GM18498 (cell line): ENCODE results near the gene ZNF362.
"Not testable (repeated sequence)": the region's sequence is repeated elsewhere in the genome, so short reads cannot be mapped to it uniquely, and the experiment has no call there.

Experiments
- ATAC-seq: cut with Tn5 transposase; IDR thresholded peaks from one replicate; pipeline ENCODE4 v1.9.1; 2021; ENCODE audit warnings: mild to moderate bottlenecking, moderate library complexity; ENCODE audit not compliant: unreplicated experiment

The ZNF362 gene

DNA sequence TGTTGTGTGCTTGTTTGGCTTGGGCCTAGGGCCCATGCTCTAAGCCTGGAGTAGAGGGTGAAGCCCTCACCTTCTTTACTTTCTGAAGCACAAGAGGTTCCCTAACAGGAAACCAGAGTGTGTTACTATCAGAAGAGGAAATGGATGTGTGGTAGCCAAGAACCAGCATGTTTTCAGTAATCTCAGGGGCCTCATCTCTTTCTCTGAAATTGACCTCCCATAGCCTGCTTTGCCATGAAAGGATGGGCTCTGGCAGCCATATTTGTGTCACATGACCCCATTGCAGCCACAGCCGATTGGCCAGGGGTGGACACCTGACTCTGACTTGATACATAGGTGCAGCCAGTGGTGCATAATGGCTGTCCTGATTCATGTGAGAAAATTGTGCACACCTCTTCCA, 46.0 kb downstream of the ZNF362 start:
- no peak for ATAC-seq

DNA sequence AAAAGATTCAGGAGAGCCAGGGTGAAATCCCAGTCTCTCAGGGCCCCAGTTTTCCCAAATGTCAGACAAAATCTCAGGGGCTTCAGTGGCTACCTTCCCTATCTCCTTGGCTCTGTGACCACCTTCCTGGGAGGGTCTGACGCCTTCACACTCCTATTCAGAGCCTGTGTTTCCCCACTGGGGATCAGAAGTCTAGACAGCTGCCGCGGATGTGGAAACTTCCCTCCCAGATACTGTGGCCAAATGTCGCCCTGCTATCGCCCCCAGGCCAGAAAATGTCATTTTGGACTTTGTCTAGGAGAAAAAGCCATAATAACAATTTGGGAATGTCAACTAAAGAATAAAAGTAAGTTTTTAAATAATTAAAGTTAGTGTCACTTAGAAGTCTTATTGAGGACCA, 48.7 kb downstream of the ZNF362 start:
- no peak for ATAC-seq

DNA sequence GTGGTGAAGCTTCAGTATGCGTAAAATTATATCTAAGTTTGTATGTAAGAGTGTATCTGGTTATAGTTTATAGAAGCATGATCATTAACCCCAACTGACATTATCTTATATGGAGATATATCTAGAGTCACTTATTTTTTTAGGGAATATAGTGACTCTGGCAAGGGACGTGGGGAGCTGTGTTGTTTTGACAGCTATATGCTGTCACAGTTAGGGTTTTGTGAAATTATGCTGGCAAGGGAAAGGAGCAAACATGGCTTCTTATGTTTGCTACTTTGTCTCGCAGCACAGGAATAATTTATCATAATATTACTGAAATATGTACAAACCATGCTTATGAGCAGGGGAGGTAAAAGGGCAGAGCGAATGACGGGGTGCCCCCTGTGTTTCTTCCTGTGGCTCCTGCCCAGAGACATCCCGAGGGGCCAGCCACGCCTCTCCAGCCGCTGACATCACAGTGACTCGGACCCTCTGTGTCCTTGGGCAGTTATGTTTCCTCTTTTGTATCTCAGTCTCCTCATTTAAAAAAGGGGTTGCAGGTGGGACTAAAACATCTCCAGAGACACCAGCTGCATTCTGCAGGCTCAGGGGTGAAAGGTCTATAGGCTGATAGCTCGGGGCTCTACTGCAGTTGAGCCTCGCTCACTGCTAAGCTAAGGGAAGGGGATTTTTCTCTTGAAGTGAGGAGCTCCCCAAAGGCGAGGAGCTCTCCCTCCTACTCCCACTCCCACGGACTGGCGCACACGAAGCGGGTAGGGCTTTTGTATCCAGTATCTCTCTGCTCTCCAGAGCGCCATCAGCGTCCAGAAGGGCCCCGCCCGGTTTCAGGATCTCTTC, 49.7 kb downstream of the ZNF362 start:
- ATAC-seq, result no peak

DNA sequence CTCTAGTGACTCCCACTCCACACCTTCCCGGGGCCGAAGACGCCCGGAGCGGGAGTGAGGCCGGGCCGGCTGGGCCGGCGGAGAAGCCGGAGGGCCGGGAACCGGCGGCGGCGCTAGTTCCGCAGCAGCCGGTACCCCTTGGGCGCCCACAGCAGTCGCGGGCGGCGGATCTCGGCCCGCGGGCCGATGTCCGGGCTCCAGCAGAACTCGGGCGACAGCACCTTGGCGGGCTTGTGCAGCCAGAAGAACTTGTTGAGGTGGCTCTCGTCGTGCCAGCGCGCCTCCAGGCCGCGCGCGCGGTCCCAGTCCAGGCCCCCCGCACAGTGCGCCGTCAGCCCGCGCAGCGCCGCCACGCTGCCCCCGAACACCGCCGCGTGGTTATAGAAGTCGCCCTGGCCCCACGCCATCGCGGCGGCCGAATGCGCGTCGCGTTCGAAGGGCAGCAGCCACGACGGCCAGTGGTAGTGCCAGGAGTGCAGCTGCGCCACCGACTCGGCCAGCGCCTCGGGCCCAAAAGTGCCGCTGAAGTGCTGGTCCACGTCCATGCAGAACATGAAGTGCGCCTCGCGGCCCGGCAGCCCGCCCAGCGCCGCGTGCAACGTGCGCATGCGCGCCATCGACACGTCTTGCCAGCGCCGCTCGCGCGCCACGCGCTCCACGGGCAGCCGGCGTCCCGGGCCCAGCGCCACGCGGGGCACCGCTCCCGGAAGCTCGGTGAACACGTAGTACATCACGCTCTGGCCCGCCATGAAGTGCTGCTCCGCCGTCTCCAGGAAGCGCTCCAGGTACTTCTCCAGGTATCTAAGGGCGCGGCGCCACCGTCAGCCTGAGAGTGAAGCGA, 50.6 kb downstream of the ZNF362 start:
- ATAC-seq, result no peak

DNA sequence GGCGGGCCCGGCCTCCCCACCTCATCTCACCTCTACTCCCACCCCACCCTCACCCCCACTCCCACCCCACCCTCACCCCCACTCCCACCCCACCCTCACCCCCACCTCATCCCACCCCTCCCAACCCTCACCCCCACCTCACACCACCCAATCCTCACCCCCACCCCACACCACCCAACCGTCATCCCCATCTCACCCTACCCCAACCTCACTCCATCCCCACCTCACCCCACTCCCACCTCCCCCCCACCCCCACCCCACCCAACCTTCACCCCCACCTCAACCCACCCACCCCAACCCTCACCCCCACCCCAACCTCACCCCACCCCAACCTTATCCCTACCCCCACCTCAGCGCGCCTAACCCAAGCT, 51.2 kb downstream of the ZNF362 start:
- ATAC-seq, result no peak

DNA sequence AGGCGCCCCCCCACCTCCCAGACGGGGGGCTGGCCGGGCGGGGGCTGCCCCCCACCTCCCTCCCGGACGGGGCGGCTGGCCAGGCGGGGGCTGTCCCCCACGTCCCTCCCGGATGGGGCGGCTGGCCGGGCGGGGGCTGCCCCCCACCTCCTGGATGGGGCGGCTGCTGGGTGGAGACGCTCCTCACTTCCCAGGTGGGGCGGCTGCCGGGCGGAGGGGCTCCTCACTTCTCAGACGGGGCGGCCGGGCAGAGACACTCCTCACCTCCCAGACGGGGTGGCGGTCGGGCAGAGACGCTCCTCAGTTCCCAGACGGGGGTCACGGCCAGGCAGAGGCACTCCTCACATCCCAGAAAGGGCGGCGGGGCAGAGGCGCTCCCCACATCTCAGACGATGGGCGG, 53.1 kb downstream of the ZNF362 start:
- ATAC-seq, result not testable (repeated sequence)

DNA sequence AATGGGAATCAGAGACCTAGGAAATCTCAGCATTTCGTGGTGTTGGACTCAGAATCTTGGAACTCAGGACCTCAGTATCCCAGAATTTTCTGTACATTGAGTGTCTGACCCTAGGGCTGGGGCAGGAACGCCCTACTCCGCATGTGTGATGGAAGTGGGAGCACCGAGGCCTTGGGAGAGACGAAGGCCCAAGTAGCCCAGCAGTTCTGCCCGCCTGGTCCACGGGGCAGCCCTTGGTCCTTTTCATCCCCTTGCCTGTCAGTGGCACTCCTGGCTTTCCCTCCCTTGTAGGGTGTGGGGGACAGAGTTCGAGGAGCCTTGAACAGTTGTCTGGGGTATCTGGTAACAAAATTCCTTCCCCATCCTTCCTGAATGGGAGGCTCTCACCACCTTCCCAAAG, 54.4 kb downstream of the ZNF362 start:
- no peak for ATAC-seq

DNA sequence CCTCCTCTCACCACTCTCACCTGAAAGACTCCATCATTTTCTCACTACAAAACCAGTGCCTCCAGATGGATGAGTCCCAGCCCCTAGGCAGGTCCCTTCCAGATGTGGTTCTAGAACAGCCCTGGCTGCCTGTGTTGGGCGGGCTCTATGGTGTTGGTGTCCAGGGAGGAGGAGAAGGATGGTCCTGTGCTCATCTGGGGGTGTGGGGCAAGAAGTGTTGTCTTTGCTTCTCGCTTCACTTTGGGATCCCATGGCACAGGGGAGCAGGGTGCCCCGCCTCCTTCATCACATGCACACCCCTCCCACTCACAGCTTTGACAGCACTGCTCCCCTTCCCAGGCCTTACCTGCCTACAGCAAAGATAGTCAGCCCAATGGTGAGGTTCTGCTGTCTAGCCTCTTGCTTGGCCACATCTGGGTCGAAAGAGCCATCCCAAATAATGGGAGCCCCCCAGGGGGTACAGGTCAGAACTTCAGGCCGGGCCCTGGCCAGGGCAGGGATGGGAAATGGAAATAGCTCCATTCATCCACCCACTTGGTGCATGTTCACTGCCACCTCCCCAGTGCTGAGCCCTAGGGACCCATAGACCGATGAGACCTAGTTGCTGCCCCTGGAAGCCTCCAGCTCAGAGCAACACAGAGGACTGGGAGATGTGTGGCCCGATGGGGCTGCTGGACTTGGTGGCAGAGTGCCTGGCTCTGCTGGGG, 55.6 kb downstream of the ZNF362 start:
- no peak for ATAC-seq

DNA sequence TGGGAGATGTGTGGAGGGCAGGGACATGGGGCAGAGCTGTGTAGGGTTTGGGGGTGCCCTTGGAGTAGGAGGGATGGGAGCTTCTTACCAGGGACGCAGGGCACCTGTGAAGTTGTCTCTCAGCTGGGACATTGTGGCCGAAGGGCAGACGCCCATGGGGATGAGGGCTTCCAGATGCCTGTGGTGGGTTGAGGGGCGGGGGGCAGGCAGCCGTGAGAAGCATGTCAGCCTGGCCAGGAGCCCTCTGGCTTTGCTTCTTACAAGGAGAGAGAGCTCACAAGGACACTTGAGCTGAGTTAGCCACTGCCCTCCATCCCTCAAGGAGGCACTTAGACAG, 56.1 kb downstream of the ZNF362 start:
- no peak for ATAC-seq

DNA sequence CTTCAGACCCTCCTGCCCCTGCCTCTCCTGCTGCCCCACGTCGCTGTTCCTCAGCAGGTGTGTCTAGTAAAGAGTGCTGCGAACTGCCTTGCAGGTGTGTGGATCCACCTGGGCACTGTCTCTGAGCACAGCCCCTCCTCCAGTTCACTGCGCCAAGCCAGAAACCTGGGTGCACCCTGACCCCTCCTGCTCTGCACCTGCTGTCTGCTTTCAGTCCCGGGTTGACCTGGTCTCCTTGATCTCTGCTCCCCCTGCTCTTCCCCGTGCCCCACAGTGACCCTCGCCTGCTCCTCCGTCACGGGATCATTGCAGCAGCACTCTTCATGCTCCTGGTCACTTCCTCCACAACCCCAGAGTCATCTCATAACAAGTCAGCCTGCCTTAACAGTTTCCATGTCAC, 58.1 kb downstream of the ZNF362 start:
- ATAC-seq, result no peak

DNA sequence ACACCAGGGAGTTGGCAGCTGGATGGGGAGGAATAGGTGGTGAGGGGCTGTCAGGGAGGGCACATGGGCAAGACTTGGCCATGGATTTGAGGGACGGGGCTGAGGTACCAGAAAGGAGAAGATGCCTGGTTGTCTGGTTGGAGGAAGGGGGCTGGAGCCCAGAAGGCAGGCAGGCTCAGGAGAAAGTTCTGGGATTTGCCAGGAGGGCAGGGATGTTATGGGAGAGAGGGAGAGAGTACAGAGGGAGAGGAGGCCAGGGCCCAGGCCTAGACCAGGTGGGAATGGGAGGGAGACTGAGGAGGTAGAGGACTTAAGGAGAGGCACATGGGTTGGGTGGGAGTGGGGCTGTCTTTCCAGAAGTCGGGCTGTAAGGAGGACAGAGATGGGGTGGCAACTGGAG, 60.3 kb downstream of the ZNF362 start:
- ATAC-seq, result no peak

DNA sequence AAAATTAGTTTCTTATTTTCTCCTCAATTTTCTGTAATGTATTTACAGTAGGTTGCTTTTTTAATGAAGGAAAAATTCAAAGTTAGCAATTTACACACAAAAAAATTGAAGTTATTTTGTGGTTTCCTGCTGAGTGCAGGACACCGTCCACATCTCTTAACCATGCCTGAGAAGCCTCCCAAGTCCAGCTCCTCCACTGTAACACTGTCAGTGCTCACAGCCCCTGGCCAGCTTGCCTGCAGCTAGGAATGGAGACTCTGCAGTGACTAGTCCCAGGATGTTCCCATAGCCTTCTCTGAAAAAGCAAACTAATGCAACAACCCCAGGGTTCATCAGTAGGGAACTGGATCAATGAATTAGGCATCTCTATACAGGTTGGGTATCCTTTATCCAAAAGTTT, 61.1 kb downstream of the ZNF362 start:
- ATAC-seq, result no peak

DNA sequence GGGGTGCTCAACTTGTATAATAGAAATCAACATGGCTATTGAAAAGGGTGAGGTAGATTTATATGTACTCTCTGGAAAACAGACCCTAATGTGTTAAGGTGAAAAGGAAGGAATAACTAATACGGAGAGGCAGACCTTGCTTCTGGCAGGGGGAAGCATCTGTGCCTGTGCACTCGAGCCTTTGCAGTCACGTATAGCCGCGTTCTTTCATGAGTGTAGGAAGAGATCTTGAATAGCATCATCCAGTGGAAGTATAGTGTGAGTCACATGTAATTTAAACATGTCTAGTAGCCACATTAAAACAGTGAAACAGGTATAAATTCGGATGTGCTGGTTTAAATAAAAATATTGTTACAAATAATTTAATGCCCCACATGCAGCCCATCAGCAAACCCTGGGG, 61.7 kb downstream of the ZNF362 start:
- ATAC-seq, result no peak

DNA sequence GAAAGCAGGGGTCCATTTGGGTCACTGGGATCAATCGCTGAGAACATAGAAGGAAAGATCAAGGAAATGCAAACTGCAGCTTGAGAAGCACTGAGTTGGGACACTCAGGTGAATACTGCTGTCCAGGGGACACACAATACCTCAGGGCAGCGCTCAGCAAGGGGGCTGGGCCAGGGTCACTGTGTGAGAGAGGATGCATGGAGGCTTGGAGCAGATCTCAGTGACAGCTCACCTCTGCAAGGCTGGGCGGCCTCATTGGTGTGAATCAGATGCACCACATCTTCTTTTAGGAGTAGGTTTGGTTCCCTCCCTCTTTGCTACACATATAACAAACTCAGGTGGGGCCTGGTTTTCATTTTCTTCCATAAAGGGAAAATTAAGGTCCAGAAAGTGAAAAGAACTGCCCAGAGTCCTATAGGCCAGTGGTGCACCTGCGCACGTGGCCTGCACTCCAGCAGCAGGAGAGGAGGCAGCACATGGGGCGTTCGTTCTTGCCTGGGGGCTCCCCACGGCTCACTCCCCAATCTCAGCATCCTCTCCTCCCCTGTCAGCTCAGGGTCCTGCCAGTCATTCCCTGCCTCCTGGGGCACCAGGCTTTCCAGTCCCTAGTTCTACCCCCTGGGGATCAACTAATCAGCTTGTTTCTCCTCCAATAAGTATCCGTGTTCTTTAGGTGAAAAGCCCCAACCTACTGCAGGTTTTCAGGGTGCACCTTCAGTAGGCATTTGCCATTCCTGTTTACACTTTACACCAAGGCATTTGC, 63.1 kb downstream of the ZNF362 start:
- no peak for ATAC-seq

DNA sequence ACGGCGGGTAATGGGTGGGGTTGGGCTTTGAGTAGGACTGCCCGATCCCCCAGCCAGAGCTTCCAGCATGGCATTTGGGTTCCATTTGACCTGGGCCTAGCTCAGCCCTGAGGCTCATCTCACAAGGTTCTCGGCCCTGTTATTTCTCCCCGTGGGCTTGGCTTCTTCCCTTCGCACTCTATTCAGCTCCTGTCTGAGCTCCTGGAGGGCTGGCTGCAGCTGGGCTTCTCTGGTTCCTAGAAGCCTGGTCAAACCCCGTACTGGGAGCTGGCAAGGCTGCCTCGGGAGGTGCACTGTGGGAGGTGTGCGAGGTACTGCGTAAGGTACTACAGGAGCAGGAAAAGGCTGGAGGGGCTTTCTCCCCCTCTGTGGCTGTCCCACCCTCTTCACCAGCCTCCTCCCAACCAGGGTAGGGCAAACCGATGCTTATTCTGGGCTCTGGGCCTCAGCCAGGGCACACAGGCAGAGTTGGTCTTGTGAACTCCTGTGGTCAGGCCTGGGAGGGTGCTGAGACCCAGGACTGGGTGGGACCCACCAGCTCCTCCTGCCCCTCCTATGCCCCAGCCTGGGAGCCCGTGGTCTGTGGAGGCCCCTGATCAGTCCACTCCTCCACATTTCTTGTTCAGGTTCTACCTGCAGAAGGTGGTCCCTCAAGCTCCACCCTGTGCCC, 63.8 kb downstream of the ZNF362 start:
- no peak for ATAC-seq

DNA sequence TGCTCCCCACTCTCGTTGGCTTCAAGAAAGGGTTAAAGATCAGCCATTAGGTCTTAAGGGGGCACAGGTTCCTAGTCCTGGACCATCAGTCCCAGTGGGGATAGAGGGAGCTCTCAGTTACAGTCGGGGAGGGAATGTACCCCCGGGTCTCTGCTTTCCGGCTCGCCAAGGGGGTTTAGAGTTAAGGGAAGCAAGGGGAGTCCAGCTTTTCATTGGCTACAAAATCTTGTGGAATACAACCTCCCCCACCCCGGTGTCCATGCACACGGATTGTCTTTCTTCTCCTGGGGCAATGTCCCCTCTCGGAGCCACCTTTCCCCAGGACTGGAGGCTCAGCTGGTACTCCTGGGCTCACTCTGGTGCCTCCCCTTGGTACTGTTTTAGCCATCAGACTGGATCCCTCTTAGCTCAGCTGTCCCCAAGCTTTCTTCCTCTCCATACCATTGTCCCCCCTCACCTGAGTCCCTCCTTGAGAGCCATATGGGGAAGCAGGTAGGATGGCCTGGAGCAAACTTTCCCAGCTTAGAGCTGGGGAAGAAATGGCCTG, 64.4 kb downstream of the ZNF362 start, which contains the start of gene A3GALT2:
Gene A3GALT2, minus strand, starts transcription at position 480 of the 547 bp plus-strand sequence. Its CDS starts 0 bp downstream, at position 480.
- no peak for ATAC-seq

DNA sequence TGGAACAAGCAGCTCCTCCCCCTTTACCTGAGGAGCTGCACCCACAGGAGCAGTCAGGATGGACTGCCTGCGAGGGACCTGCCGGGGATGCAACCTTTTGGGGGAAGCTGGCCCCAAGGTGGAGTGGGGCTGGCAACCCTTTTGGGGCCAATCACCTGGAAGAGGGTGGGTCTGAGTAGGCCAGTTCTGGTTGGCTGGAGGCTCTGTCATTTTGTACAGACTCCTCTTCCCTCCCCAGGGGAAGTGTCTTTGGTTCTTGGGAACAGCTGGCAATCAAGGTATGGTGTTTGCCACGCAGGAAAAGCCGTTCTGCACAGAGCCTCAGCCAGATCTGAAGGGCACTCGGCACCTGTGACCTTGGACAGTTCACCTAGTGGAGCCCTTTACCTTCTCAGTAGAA, 64.9 kb downstream of the ZNF362 start:
- no peak for ATAC-seq

DNA sequence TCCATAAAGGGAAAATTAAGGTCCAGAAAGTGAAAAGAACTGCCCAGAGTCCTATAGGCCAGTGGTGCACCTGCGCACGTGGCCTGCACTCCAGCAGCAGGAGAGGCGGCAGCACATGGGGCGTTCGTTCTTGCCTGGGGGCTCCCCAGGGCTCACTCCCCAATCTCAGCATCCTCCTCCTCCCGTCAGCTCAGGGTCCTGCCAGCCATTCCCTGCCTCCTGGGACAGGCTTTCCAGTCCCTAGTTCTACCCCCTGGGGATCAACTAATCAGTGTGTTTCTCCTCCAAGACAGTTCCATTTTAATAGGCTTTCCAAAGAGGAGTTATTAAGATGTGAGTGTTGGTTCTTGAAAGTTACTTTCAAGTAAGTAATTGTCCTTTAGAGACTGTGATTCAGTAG, 65.8 kb downstream of the ZNF362 start:
- ATAC-seq, result no peak

DNA sequence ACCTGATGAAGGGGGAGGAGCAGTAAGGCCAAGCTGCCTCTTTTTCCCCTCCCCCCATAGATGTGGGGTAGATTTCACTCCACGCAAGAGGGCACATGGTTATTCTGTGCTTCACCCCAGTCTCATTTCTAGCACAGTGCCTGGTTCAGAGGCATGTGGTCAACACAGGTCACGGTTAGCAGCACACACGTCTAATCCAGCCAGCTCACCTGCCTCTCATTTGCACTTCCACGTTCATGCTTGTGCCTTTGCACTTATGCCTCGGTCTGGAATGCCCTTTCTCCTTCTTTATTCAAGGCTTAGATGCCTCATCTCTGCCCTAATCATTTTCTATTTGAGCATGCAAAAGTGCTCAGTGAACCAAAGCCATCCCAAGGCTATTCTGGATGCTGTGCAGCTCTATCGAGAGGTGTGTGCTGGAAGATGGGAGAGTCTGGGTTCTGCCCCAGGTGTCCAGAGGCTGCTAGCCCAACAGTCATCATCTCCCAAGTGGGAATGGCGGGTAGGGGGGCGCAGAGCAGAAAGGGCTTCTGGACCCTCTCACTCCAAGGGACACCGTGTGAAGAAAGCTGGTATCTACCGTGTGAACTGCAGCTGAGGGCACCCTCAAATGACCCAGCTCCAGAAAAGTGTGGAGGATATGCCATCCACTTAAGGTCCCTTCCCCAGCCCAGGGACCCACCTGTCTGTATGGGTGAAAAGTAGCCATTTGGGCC, 66.7 kb downstream of the ZNF362 start:
- ATAC-seq, result no peak
